RWPE2 (cell line): ENCODE data around the gene SLFNL1.
A peak's percentile ranks its signal among the peaks of the same experiment; 100 is the strongest.

Experiments
- ATAC-seq: fragments of 200-7000 bp; cut with Tn5 transposase; 3 replicates; pipeline ENCODE4 v1.9.1; 2021; ENCODE audit warnings: low read depth
- DNase-seq: peaks from one replicate; pipeline ENCODE4 v3.0.0-alpha.2; 2020; ENCODE audit warnings: low spot score
- H3K27ac ChIP-seq: fragments of 450-650 bp; 2 replicates; pipeline ENCODE4 v1.5.1; 2017; ENCODE audit warnings: mild to moderate bottlenecking; ENCODE audit not compliant: poor library complexity, severe bottlenecking
- H3K27me3 ChIP-seq: fragments of 250-450 bp; sonication (Bioruptor Pico); 2 replicates; pipeline ENCODE4 v1.5.1; 2021; ENCODE audit warnings: mild to moderate bottlenecking, moderate library complexity; ENCODE audit not compliant: insufficient read depth, poor library complexity, severe bottlenecking
- H3K36me3 ChIP-seq: fragments of 250-450 bp; sonication (Bioruptor Pico); 2 replicates; pipeline ENCODE4 v1.5.1; 2020; ENCODE audit warnings: low read depth, mild to moderate bottlenecking, moderate library complexity
- H3K4me1 ChIP-seq: fragments of 250-450 bp; sonication (Bioruptor Pico); 2 replicates; pipeline ENCODE4 v1.5.1; 2021; ENCODE audit warnings: mild to moderate bottlenecking, moderate library complexity; ENCODE audit not compliant: insufficient read depth, poor library complexity, severe bottlenecking
- H3K4me3 ChIP-seq: fragments of 250-450 bp; sonication (Bioruptor Pico); 2 replicates; pipeline ENCODE4 v1.5.1; 2021; ENCODE audit warnings: mild to moderate bottlenecking, moderate library complexity; ENCODE audit not compliant: severe bottlenecking
- H3K9me3 ChIP-seq: fragments of 250-450 bp; sonication (Bioruptor Pico); 2 replicates; pipeline ENCODE4 v1.5.1; 2021; ENCODE audit warnings: mild to moderate bottlenecking, moderate library complexity; ENCODE audit not compliant: severe bottlenecking
- CTCF ChIP-seq: fragments of 450-650 bp; IDR thresholded peaks from one replicate; pipeline ENCODE4 v1.5.1; 2017; ENCODE audit warnings: mild to moderate bottlenecking, moderate library complexity; ENCODE audit not compliant: poor library complexity, severe bottlenecking

SLFNL1 gene

GRCh38 chr1:41022424-41022823 is 899 bp upstream of the SLFNL1 start:
- TF ChIP-seq CTCF: no peak
- no peak for DNase-seq
- Histone ChIP-seq H3K36me3 (peaks cover 4% of the 10 kb centered on the region), H3K27ac (no peak overlapping the region), H3K9me3 (no peaks in the 10 kb centered on the region), H3K4me3 (no peak overlapping the region), H3K4me1 (no peaks in the 10 kb centered on the region), H3K27me3 (no peaks in the 10 kb centered on the region)
- no peak for ATAC-seq

GRCh38 chr1:41020654-41021053 is 871 bp downstream of the SLFNL1 start:
- no peaks in the 10 kb centered on the region for H3K4me1 ChIP-seq
- H3K4me3 ChIP-seq: no peak overlapping the region
- DNase-seq (no peak), ATAC-seq (peak; percentile 10; the same call in 2 of the 3 replicates)
- H3K27ac ChIP-seq: peak overlapping the region; percentile 12
- TF ChIP-seq CTCF: no peak
- H3K9me3 ChIP-seq: no peaks in the 10 kb centered on the region
- H3K36me3 ChIP-seq: peaks cover 3% of the 10 kb centered on the region
- no peaks in the 10 kb centered on the region for H3K27me3 ChIP-seq

DNA sequence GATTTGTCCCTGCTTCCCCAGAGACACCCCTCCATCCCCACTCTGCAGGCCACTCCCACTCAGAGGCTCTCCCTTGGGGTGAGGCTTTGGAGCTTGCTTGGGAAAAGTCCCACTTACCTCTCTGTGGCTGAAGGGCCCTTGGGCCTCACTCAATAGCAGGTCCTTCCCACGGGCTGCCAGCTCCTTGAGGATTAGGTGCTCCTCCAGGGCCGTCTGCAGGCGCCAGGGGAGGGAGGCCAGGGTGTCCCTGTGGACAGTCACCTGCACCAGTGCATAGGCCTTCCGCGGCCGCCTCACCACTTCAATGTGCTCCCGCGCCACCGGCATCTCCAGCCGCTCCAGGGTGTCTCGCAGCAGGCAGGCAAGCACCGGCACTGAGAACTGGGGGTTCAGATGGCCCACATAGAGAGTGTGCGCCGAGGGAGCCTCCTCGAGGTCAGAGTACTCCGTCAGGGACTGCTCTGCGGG is 1.4 kb downstream of the SLFNL1 start:
- Histone ChIP-seq H3K27me3 (no peaks in the 10 kb centered on the region), H3K4me1 (no peaks in the 10 kb centered on the region), H3K9me3 (no peaks in the 10 kb centered on the region), H3K27ac (no peak overlapping the region), H3K4me3 (no peak overlapping the region), H3K36me3 (peaks cover 8% of the 10 kb centered on the region)
- DNase-seq (no peak), ATAC-seq (no peak; the same call in 2 of the 3 replicates)
- no peak for TF ChIP-seq CTCF

GRCh38 chr1:41019353-41019745 is 2.2 kb downstream of the SLFNL1 start:
- ATAC-seq: no peak
- no peak for DNase-seq
- Histone ChIP-seq H3K27me3 (no peaks in the 10 kb centered on the region), H3K27ac (no peak overlapping the region), H3K36me3 (peaks cover 16% of the 10 kb centered on the region), H3K4me1 (no peaks in the 10 kb centered on the region), H3K9me3 (no peaks in the 10 kb centered on the region), H3K4me3 (no peak overlapping the region)
- TF ChIP-seq CTCF: no peak

DNA sequence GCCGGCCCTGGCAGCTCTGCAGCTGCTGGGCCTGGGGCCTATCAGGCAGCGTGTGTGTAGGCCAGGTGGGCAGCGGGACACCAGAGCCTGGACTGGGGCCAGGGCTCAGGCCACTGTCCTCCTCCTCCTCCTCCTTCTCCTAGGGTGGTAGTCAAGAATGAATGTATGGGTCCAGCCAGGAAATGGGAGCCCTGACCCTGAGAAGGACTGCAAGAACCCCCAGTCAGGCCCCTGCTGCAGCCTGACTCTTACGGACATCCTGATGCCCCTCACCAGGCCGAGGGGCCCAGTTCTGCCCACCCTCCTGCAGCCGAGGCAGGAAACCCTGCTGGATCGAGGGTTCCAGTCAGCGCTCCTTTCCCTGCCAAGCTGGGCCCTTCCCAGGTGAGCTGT is 3.5 kb downstream of the SLFNL1 start:
- Histone ChIP-seq H3K36me3 (peaks cover 28% of the 10 kb centered on the region), H3K9me3 (no peaks in the 10 kb centered on the region), H3K4me3 (no peak overlapping the region), H3K27me3 (no peaks in the 10 kb centered on the region), H3K27ac (no peak overlapping the region), H3K4me1 (no peaks in the 10 kb centered on the region)
- no peak for TF ChIP-seq CTCF
- no peak for ATAC-seq
- DNase-seq: no peak
